ENCODE measurements around the gene OMG.

The OMG gene

GRCh38 chr17:31294231-31294630 is 2.8 kb downstream of the OMG start:
- H3K27ac ChIP-seq (ENCODE audit: extremely low read depth, low read depth, low read length) = no peak overlapping the region
- TF ChIP-seq ZNF501 (tag by site-specific recombination; IDR thresholded peaks at IDR 0.05) (no peak), ZNF610 (tag by site-specific recombination; IDR thresholded peaks at IDR 0.05; ENCODE audit: borderline replicate concordance) (no peak), ZNF148 (tag by site-specific recombination; IDR thresholded peaks at IDR 0.05; ENCODE audit: borderline replicate concordance) (no peak), ZNF26 (tag by site-specific recombination; IDR thresholded peaks at IDR 0.05) (no peak), BCL11A (tag by site-specific recombination; IDR thresholded peaks at IDR 0.05; ENCODE audit: low read depth) (no peak), ZNF560 (tag by site-specific recombination; IDR thresholded peaks at IDR 0.05; ENCODE audit: borderline replicate concordance) (no peak), ZNF248 (tag by site-specific recombination; IDR thresholded peaks at IDR 0.05) (no peak), ZNF221 (tag by site-specific recombination; IDR thresholded peaks at IDR 0.05; ENCODE audit: borderline replicate concordance) (no peak), ZBTB11 (tag by site-specific recombination; conservative IDR thresholded peaks at IDR 0.05; ENCODE audit: low read depth) (no peak), ZNF350 (tag by site-specific recombination; IDR thresholded peaks at IDR 0.05) (no peak), ZNF747 (tag by site-specific recombination; IDR thresholded peaks at IDR 0.05) (no peak), ZNF488 (tag by site-specific recombination; IDR thresholded peaks at IDR 0.05) (no peak), ZNF585B (tag by site-specific recombination; IDR thresholded peaks at IDR 0.05) (no peak), ZBTB17 (tag by site-specific recombination; IDR thresholded peaks at IDR 0.05) (no peak), ZSCAN5A (tag by site-specific recombination; IDR thresholded peaks at IDR 0.05) (no peak), ZBTB1 (tag by site-specific recombination; IDR thresholded peaks at IDR 0.05) (no peak)
- TF ChIP-seq, protein P1, sequence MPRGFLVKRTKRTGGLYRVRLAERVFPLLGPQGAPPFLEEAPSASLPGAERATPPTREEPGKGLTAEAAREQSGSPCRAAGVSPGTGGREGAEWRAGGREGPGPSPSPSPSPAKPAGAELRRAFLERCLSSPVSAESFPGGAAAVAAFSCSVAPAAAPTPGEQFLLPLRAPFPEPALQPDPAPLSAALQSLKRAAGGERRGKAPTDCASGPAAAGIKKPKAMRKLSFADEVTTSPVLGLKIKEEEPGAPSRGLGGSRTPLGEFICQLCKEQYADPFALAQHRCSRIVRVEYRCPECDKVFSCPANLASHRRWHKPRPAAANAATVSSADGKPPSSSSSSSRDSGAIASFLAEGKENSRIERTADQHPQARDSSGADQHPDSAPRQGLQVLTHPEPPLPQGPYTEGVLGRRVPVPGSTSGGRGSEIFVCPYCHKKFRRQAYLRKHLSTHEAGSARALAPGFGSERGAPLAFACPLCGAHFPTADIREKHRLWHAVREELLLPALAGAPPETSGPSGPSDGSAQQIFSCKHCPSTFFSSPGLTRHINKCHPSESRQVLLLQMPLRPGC (tag by site-specific recombination; IDR thresholded peaks at IDR 0.05) = no peak
- H3K4me1 ChIP-seq (ENCODE audit: control insufficient read depth, insufficient read depth, low read length) = peaks cover 9% of the 10 kb centered on the region
- H3K4me3 ChIP-seq (ENCODE audit: low read depth, low read length) = no peak overlapping the region
- H3K36me3 ChIP-seq (ENCODE audit: control insufficient read depth in 2 of 2, insufficient read depth in 1 of 2, low read length in 2 of 2) = peaks cover 9 to 10% of the 10 kb centered on the region in 2 experiments; a peak in 2 of 3 replicates
- CTCF ChIA-PET = no interaction called here
- H3K9me3 ChIP-seq (ENCODE audit: control insufficient read depth, insufficient read depth, low read depth, low read length) = no peaks in the 10 kb centered on the region
- POLR2A ChIA-PET = no interaction called here

Measured in HEK293 (cell line).